ENCODE measurements around the gene RIMKLA.

The RIMKLA gene

GRCh38 chr1:42380586-42381279 lies at the start of gene RIMKLA:
TSS of gene RIMKLA (plus strand) at chr1:42380792. CDS start at chr1:42380935, 143 bp downstream.
- Histone ChIP-seq H3K27me3 (ENCODE audit: control insufficient read depth in 1 of 2, insufficient read depth in 2 of 2, low read length in 2 of 2) (no peaks in the 10 kb centered on the region), H3K27ac (ENCODE audit: low read length) (peak within 1 kb of the TSS; percentile 18)

GRCh38 chr1:42332877-42333276 lies 47.7 kb upstream of the RIMKLA start:
- Histone ChIP-seq H3K9me3 (ENCODE audit: control insufficient read depth in 2 of 2, low read length in 2 of 2) (no peaks in the 10 kb centered on the region), H3K4me3 (ENCODE audit: low read length in 2 of 2) (no peak overlapping the region), H3K27me3 (ENCODE audit: control insufficient read depth in 1 of 2, insufficient read depth in 2 of 2, low read length in 2 of 2) (no peaks in the 10 kb centered on the region), H3K27ac (ENCODE audit: low read length) (no peak overlapping the region), H3K9ac (ENCODE audit: low read length in 2 of 2) (peak overlapping the region in 1 of 2 donors; percentile 40), H3K4me1 (ENCODE audit: control insufficient read depth, insufficient read depth, low read length) (peaks cover 8% of the 10 kb centered on the region), H3K36me3 (ENCODE audit: control insufficient read depth in 2 of 2, insufficient read depth in 2 of 2, low read length in 2 of 2) (no peaks in the 10 kb centered on the region)

More at GRCh38 chr1:42380586-42381279, at the start of gene RIMKLA:
- Histone ChIP-seq H3K4me3 (ENCODE audit: low read length in 2 of 2) (peak within 1 kb of the TSS; percentile 70 to 78), H3K4me1 (ENCODE audit: control insufficient read depth, insufficient read depth, low read length) (peaks cover 13% of the 10 kb centered on the region), H3K36me3 (ENCODE audit: control insufficient read depth in 2 of 2, insufficient read depth in 2 of 2, low read length in 2 of 2) (no peaks in the 10 kb centered on the region), H3K9me3 (ENCODE audit: control insufficient read depth in 2 of 2, low read length in 2 of 2) (no peaks in the 10 kb centered on the region), H3K9ac (ENCODE audit: low read length in 2 of 2) (peak within 1 kb of the TSS; percentile 53 to 58)

GRCh38 chr1:42333662-42334239 lies 46.8 kb upstream of the RIMKLA start:
- Histone ChIP-seq H3K27me3 (ENCODE audit: control insufficient read depth in 1 of 2, insufficient read depth in 2 of 2, low read length in 2 of 2) (no peaks in the 10 kb centered on the region), H3K9me3 (ENCODE audit: control insufficient read depth in 2 of 2, low read length in 2 of 2) (no peaks in the 10 kb centered on the region), H3K9ac (ENCODE audit: low read length in 2 of 2) (peak overlapping the region; percentile 14 to 89), H3K4me1 (ENCODE audit: control insufficient read depth, insufficient read depth, low read length) (peaks cover 8% of the 10 kb centered on the region), H3K36me3 (ENCODE audit: control insufficient read depth in 2 of 2, insufficient read depth in 2 of 2, low read length in 2 of 2) (no peaks in the 10 kb centered on the region), H3K27ac (ENCODE audit: low read length) (no peak overlapping the region), H3K4me3 (ENCODE audit: low read length in 2 of 2) (peak overlapping the region; percentile 89 to 90)

GRCh38 chr1:42334240-42335049 lies 46.1 kb upstream of the RIMKLA start:
- H3K27ac ChIP-seq (ENCODE audit: low read length): peak overlapping the region; percentile 75
- H3K4me1 ChIP-seq (ENCODE audit: control insufficient read depth, insufficient read depth, low read length): peaks cover 8% of the 10 kb centered on the region
- H3K36me3 ChIP-seq (ENCODE audit: control insufficient read depth in 2 of 2, insufficient read depth in 2 of 2, low read length in 2 of 2): no peaks in the 10 kb centered on the region

GRCh38 chr1:42335050-42335808 lies 45.4 kb upstream of the RIMKLA start, which contains the start of gene FOXJ3:
TSS of gene FOXJ3 (minus strand) at chr1:42335235. CDS start at chr1:42311093, 24,142 bp downstream.
- H3K4me1 ChIP-seq (ENCODE audit: control insufficient read depth, insufficient read depth, low read length): peaks cover 8% of the 10 kb centered on the region
- H3K4me3 ChIP-seq (ENCODE audit: low read length in 2 of 2): peak within 1 kb of the TSS; percentile 89 to 92
- H3K9ac ChIP-seq (ENCODE audit: low read length in 2 of 2): peak within 1 kb of the TSS; percentile 87 to 89

More at GRCh38 chr1:42334240-42335049, 46.1 kb upstream of the RIMKLA start:
- Histone ChIP-seq H3K4me3 (ENCODE audit: low read length in 2 of 2) (peak overlapping the region; percentile 89 to 90), H3K27me3 (ENCODE audit: control insufficient read depth in 1 of 2, insufficient read depth in 2 of 2, low read length in 2 of 2) (no peaks in the 10 kb centered on the region), H3K9me3 (ENCODE audit: control insufficient read depth in 2 of 2, low read length in 2 of 2) (no peaks in the 10 kb centered on the region), H3K9ac (ENCODE audit: low read length in 2 of 2) (peak overlapping the region; percentile 68 to 89)

GRCh38 chr1:42335809-42336518 lies 44.6 kb upstream of the RIMKLA start:
- peaks cover 8% of the 10 kb centered on the region for H3K4me1 ChIP-seq (ENCODE audit: control insufficient read depth, insufficient read depth, low read length)
- H3K9ac ChIP-seq (ENCODE audit: low read length in 2 of 2): peak overlapping the region; percentile 87 to 89
- no peaks in the 10 kb centered on the region for H3K27me3 ChIP-seq (ENCODE audit: control insufficient read depth in 1 of 2, insufficient read depth in 2 of 2, low read length in 2 of 2)
- no peak overlapping the region for H3K27ac ChIP-seq (ENCODE audit: low read length)
- H3K4me3 ChIP-seq (ENCODE audit: low read length in 2 of 2): peak overlapping the region; percentile 89 to 92
- H3K9me3 ChIP-seq (ENCODE audit: control insufficient read depth in 2 of 2, low read length in 2 of 2): no peaks in the 10 kb centered on the region
- H3K36me3 ChIP-seq (ENCODE audit: control insufficient read depth in 2 of 2, insufficient read depth in 2 of 2, low read length in 2 of 2): no peaks in the 10 kb centered on the region

More at GRCh38 chr1:42335050-42335808, 45.4 kb upstream of the RIMKLA start, which contains the start of gene FOXJ3:
- no peaks in the 10 kb centered on the region for H3K9me3 ChIP-seq (ENCODE audit: control insufficient read depth in 2 of 2, low read length in 2 of 2)
- H3K36me3 ChIP-seq (ENCODE audit: control insufficient read depth in 2 of 2, insufficient read depth in 2 of 2, low read length in 2 of 2): no peaks in the 10 kb centered on the region
- no peaks in the 10 kb centered on the region for H3K27me3 ChIP-seq (ENCODE audit: control insufficient read depth in 1 of 2, insufficient read depth in 2 of 2, low read length in 2 of 2)
- peak within 1 kb of the TSS; percentile 75 for H3K27ac ChIP-seq (ENCODE audit: low read length)

- H3K27me3 ChIP-seq (ENCODE audit: control insufficient read depth in 1 of 2, insufficient read depth in 2 of 2, low read length in 2 of 2): no peaks in the 10 kb centered on the region
- H3K9ac ChIP-seq (ENCODE audit: low read length in 2 of 2): no peak overlapping the region
- H3K4me3 ChIP-seq (ENCODE audit: low read length in 2 of 2): no peak overlapping the region
- H3K4me1 ChIP-seq (ENCODE audit: control insufficient read depth, insufficient read depth, low read length): peaks cover 8% of the 10 kb centered on the region
- no peaks in the 10 kb centered on the region for H3K9me3 ChIP-seq (ENCODE audit: control insufficient read depth in 2 of 2, low read length in 2 of 2)
- no peaks in the 10 kb centered on the region for H3K36me3 ChIP-seq (ENCODE audit: control insufficient read depth in 2 of 2, insufficient read depth in 2 of 2, low read length in 2 of 2)
- no peak overlapping the region for H3K27ac ChIP-seq (ENCODE audit: low read length)
Observed at GRCh38 chr1:42336978-42337377, 43.6 kb upstream of the RIMKLA start.

- H3K9ac ChIP-seq (ENCODE audit: low read length in 2 of 2): no peak overlapping the region
- H3K9me3 ChIP-seq (ENCODE audit: control insufficient read depth in 2 of 2, low read length in 2 of 2): no peaks in the 10 kb centered on the region
- no peaks in the 10 kb centered on the region for H3K36me3 ChIP-seq (ENCODE audit: control insufficient read depth in 2 of 2, insufficient read depth in 2 of 2, low read length in 2 of 2)
- no peak overlapping the region for H3K4me3 ChIP-seq (ENCODE audit: low read length in 2 of 2)
- no peaks in the 10 kb centered on the region for H3K4me1 ChIP-seq (ENCODE audit: control insufficient read depth, insufficient read depth, low read length)
- H3K27ac ChIP-seq (ENCODE audit: low read length): no peak overlapping the region
- H3K27me3 ChIP-seq (ENCODE audit: control insufficient read depth in 1 of 2, insufficient read depth in 2 of 2, low read length in 2 of 2): no peaks in the 10 kb centered on the region
Observed at GRCh38 chr1:42340093-42340492, 40.5 kb upstream of the RIMKLA start.

- Histone ChIP-seq H3K27me3 (ENCODE audit: control insufficient read depth in 1 of 2, insufficient read depth in 2 of 2, low read length in 2 of 2) (no peaks in the 10 kb centered on the region), H3K9me3 (ENCODE audit: control insufficient read depth in 2 of 2, low read length in 2 of 2) (no peaks in the 10 kb centered on the region), H3K4me3 (ENCODE audit: low read length in 2 of 2) (no peak overlapping the region), H3K27ac (ENCODE audit: low read length) (no peak overlapping the region), H3K9ac (ENCODE audit: low read length in 2 of 2) (no peak overlapping the region), H3K36me3 (ENCODE audit: control insufficient read depth in 2 of 2, insufficient read depth in 2 of 2, low read length in 2 of 2) (no peaks in the 10 kb centered on the region), H3K4me1 (ENCODE audit: control insufficient read depth, insufficient read depth, low read length) (no peaks in the 10 kb centered on the region)
Observed at GRCh38 chr1:42340901-42341300, 39.7 kb upstream of the RIMKLA start.

Measured in stomach smooth muscle (tissue), 2 donors.